GM19023 (cell line): Measurements from ENCODE around the gene TSTD2.

ENCODE experiments used
- ATAC-seq: cut with Tn5 transposase; IDR thresholded peaks from one replicate; pipeline ENCODE4 v1.9.1; 2021; ENCODE audit warnings: mild to moderate bottlenecking, moderate library complexity; ENCODE audit not compliant: unreplicated experiment

TSTD2 gene

DNA sequence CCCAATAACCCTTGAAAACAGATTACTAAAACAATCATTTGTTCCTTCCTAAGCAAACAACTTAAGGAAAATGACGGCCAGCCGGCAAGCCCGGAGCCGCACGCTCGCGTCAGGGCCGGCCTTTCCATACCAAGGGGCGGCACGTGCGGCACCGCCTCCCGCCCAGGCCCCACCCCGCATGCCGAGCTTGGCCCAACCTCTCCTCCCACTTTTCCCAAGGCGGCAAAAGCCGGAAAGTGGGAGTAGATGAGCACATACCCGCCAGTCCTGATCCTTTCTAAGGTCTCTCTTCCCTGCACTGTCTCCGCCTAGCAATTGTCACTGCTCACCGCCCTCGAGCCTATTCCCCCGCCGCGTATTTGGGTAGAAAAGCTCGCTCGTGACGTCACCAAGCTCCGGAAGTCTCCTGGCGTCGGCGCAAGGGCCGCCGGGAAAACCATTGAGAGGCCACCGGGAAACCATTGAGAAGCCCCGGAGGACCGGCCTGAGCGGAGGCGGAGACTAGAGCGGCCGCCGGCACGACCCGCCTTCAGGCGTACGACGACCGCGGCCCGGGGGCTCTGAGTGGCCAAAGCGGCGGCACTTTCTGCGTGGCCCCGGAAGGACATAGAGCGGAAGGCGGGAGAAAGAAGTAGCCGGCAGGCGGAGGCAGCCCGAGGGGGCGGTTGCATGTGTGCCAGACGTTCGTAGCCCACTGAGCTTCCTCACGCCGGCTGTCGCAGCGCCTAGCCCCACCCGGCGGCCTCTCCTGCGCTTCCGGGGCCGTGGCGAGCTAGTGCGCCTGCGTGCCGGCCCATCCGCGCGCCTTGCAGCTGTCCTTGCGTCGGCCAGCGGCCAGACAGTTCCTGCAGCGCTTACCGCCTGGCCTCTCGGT is at the start of gene TSTD2, which contains the start of gene NCBP1:
TSS of gene TSTD2 (minus strand) at position 384 of the 874 bp plus-strand sequence. CDS start 5,806 bp downstream, outside the sequence.
TSS of gene NCBP1 (plus strand) at position 837 of the 874 bp plus-strand sequence. CDS start 61 bp downstream, outside the sequence.
- ATAC-seq = peak; percentile 88

DNA sequence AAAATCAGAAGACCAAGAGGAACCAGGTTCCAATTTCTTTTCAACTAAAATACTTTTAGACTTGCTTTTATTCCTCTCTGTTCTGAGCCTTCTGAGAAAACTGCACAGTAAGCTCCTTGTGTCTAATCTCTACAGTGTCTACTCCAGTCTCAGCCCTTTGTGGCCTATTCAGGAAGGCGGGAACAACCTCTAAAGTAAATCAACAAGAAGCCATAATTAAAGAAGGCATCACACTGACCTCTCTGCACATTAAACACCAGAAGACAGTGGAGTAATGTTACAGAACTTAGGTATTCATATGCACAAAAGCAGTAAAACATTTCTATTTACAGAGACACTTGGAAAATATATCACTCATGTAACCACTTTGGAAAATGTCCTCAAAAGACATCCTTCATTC is 49.1 kb upstream of the TSTD2 start:
- ATAC-seq = no peak

DNA sequence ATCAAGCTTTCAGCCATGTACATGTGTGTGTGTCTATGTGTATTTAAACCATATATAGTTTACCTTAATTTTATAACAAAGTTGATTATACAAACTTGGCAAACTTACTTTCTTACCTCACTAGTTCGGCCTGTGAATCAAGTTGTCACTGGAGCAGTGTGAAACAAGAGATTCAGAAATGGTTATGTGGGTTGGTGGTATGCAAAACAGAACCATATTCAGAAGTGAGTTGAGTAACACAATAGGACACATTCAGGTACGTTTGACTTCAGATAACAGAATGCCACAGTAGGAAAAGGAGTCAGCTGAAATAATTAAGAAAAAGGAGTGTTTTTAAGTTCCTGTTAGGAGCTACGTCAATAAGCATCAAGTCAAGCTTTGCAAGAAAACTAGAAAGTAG is 42.5 kb upstream of the TSTD2 start:
- ATAC-seq = no peak

DNA sequence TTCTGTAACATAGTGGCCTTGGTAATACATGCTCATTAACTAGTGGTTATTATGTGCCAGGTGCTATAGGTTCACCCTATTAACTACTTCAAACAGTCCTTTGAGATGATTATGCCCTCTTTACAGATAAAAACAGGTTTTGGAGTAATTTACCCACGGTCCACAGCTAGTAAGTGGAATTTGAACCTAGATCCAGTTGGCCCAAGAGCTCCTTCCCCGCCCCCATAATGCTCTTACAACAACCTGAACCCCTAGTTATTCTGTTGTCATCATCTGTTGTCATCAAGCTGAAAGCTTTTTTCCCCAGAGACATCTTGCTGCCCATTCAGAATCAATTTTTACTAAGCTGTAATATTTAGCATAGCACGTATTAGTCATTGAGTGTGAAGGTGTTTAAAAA is 40.8 kb upstream of the TSTD2 start:
- no peak for ATAC-seq

DNA sequence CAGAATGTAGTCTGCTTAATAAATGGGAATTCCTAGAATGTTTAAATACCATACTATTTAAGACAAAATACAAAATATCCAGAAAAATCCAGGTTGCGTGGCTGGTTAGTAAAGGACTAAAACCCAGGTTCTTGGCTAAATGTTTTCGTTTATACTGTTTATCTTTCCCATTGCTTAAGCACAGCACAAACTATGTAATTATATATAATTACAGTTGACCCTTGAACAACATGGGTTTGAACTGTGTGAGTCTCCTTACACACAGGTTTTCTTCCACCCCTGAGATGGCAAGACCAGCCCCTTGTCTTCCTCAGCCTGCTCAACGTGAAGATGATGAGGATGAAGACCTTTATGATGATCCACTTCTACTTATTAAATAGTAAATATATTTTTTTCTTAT is 39.2 kb upstream of the TSTD2 start:
- no peak for ATAC-seq

DNA sequence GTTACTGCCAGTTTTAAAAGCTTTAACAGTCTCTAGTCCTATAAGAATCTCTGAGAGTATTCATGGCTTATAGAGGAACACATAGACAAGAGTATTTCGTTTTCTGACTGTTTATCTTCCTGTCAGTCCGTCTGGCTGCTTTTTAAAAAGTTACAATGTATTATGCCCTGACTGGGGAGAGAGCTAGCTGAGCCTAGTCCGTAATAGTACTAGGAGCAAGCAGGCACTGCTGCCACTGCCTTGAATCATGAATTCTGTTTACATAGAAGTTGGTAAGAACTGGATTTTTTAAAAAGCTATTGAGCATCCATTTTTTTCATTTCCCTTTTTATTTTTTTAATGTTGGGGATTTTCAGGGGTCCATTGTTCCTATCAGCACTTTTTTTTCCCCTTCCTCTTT is 37.4 kb upstream of the TSTD2 start:
- no peak for ATAC-seq

DNA sequence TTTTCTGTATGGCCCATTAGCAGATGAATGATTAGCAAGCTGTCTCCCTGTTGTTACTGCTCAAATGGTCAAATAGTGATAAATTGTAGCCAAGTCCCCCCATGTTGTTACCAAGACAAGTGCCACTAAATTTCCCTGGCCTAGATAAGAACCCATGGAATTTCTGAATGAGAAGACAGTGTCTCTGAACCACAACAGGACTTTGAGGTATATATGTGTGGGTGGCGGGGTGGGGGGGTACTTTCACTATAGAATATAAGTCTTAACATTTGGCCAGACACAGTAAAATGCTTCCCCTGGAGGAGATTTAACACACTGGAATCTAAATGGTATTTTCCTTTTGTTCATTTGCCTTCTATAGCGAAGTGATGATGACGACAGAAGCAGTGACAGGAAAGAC is 35.3 kb upstream of the TSTD2 start:
- ATAC-seq = no peak

DNA sequence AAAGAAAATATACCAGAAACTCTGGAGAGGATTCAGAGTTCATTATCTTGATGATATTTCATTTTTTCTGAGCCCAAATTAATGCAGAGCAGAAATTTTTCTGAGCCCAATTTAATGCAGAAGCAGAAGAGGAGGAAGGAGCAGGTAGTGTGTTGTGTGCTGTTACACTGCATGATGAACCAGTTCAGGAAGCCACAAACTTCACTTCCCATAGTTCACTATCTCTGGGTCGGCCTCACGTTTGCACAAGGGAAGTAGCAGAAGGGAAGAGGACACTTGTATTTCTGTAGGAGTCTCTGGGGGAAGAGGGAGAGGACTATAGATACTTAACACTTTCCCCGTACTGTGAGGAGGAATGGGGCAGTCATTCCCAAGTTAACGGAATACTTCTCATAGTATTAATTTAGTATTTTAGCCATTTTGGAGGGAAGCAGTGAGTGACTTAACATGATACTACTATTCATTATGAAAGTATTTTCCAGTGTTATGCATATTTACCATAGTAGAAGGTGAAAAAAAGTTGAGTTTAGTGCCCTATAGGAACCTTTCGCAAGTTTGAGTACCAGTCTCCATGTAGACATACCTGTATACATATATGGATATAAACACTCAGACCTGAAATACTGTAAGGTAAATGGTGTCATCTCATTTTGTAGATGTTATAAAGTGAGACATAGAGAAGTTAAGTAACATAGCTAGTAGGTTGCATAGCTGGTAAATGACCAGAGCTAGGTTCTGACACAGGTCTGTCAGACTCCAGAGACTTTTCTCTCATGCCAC is 33.9 kb upstream of the TSTD2 start:
- no peak for ATAC-seq

DNA sequence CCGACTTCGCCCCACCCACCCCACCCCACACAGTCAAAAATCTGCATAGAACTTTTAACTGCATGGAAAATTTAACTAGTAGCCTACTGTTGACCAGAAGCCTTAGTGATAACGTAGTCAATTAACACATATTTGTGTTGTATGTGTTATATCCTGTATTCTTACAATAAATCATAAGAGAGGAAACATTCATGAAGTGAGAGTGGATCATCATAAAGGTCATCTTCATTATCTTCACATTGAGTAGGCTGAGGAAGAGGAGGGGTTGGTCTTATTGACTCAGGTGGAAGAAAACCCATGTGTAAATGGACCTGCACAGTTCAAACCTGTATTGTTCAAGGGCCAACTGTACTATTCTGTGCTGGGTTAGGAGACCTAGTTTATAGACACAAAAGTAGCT is 32.6 kb upstream of the TSTD2 start:
- no peak for ATAC-seq

DNA sequence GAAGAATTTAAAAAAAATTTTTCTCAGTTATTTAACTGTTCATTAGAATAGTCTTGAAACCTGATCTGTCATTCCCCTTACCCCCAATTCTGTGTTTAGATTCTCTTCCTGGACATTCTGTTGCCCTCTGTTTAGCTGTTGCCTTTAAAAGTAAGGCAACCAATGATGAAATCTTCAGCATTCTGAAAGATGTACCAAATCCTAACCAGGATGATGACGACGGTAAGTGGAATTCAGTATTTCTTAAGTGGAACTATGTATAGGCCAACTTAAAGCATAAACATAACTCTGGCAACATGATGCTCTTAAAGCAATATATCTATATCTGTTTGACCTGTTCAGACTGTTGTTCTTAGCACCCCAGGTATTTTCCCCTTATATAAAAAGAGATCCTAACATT is 27.7 kb upstream of the TSTD2 start:
- no peak for ATAC-seq

DNA sequence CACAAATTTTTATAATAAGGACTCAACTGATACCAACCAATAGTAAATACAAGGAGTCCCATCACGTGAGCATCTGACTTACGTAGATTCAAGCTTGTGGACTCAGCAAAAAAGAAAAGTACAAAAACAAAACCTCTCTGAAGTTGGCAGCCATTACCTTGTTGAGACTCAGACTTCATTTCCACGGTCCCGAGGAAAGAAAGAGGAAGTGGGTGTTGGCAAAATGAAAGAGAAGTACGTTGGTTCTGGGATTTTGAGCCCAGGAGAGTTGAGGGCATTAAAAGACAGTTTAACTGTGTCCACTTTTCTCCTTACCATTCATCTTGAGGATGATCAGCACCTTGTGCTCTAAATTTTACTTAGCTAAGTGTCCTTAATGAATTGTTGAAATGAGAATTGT is 27.2 kb upstream of the TSTD2 start:
- ATAC-seq = no peak

DNA sequence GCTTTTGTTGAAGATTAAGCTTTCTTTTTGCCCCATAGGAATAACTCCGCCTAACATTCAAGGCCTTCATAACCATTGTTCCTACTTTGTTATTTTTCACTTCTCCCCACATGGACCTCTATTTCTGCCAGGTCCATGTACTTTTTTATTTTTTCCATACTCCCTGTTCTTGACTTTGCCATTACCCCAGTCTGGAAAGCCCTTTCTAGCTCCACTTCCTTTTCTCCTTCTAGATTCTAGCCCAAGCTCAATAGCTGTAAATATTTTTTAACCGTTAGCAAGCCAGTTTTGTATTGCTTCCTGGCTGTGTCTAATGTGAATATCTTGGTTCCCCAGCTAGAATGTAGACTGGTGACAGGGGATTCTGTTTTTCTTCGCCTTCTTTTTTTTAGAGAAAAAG is 26.6 kb upstream of the TSTD2 start:
- ATAC-seq = no peak

DNA sequence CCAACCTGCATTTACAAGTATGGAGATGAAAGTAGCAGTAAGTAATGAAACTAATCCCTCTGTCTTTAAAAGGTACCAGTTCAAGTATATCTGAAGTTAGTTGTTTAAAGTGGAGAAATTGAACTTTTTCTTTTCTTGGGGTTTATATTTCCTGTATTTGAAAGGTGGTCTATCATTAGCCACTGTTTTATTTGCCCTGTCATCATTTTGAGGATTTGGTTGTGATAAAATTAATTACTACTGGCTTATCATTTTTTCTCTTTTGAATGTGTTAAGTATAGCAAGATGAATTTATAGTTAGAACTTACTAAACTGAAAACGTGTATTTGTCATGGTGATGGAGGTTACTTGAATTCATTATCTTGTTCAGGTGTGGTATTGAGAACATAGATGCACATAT is 25.5 kb upstream of the TSTD2 start:
- ATAC-seq = no peak

DNA sequence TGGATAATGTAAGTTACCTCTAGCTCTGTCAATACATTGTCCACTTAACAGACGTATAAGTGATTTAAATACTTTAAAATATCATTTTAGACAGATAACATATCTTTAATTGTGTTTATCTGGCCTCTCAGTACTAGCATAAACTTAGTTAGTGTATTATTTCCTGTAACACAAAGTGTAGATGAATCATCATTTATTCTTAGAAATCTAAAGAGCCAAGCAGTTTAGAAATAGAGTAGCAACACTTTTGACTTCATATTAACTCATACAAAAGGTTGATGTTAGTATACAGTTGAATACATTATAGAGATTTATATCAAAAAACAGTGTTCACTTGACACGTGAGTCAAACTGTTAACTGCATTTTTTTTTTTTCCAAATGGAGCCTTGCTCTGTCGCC is 18.5 kb upstream of the TSTD2 start:
- ATAC-seq = no peak

DNA sequence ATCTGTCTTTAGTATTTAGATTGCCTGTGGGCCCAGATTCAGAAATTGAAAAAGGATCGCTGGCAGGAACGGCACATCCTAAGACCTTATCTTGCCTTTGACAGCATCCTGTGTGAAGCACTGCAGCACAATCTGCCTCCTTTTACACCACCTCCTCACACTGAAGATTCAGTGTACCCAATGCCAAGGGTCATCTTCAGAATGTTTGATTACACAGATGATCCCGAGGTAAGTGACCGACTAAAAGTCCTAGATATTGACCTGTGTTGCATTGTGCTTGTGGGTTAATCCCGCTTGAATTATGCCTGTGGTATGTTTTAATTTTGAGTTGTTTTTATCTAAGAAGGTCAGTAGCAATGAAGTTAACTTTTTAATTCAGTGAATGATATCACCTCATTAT is 14.8 kb upstream of the TSTD2 start:
- ATAC-seq = no peak

DNA sequence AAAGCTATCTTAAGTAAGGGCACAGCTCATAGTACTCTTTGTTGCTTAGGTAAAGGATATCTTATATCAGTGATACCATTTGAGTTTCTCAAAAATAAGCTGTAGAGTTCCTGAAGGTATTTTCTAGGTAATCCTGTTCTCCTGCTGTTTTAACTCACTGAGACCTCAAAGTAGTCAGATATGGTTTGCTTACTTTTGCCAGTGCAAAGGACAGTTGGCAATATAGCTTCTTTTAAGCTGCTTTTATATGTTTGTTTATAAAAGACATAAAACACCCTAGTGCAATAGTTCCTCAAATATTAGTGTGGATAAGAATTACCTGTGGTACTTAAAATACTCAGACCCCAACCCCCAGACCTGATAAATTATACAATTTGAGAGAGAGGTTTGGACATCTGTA is 12.6 kb upstream of the TSTD2 start:
- ATAC-seq = no peak

DNA sequence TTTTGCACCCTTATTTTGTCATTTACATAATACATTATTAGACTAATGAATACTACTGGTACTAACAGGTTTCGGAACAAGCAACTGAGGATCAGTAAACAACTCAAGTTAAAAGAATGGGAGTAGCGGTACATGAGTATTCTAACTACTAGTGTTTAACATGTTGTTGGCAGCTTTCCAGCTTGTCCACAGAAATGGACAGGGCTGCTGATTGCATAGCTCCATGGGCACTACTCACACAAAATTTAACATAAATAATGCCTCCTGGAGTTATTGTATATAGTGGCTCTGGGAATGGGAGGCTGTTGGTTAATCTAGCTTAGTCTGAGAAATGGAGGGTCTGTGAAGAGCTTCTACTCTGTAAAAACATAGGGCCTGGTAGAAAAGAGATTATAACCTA is 7.2 kb upstream of the TSTD2 start:
- no peak for ATAC-seq

DNA sequence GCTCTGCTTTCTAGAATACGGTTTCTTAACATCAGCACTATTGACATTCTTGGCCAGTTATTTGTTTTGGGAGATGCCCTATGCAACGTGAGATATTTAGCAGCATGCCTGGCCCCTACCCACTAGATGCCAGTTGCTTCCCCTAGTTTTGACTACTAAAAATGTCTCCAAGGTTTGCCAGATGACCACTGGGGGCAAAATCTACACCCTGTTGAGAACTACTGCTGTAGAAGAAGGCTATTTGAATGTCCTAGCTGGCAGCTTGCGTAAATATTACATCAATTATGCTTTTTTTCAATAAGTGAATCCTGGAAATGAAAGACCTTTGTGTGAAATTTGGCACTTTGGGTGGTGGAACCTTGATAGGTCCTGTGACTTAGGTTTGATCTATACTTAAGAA is 5.5 kb upstream of the TSTD2 start:
- ATAC-seq = no peak

DNA sequence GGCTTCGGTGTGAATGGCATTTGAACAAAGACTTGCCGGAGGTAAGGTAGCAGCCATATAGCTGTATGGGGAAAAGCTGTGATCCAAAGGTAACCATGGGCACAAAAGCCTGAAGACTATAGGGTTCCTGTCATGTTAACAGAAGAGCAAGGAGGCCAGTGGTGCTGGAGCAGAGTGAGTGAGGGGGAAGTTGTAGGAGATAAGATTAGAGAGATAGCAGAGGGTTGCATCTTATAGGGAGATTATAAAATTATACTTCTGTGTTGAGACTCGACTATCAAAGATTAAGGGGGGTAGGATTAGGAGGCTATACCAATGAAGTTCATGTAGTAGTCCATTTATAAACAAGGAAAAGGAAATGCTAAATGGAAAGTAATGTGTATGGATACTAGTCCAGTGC is 3.7 kb upstream of the TSTD2 start:
- no peak for ATAC-seq

DNA sequence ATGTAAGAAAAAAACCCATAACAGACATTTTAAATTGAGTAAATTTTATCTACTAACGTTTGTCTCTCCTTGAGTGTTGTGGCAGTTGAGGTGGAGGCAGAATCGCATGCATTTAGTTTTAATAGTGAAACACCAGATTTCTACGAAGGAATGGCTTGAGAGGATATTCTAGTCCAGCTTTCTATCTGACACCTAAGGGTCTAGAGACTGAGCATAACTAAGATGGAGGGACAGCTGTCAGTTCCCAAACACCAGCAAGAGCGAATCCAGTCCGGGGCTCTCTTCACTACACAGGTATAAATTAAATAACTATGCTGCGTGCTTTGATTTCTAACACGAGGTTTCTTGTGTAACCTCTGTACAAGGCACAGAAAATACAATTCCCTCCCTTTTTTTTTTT is 1.9 kb upstream of the TSTD2 start:
- no peak for ATAC-seq

DNA sequence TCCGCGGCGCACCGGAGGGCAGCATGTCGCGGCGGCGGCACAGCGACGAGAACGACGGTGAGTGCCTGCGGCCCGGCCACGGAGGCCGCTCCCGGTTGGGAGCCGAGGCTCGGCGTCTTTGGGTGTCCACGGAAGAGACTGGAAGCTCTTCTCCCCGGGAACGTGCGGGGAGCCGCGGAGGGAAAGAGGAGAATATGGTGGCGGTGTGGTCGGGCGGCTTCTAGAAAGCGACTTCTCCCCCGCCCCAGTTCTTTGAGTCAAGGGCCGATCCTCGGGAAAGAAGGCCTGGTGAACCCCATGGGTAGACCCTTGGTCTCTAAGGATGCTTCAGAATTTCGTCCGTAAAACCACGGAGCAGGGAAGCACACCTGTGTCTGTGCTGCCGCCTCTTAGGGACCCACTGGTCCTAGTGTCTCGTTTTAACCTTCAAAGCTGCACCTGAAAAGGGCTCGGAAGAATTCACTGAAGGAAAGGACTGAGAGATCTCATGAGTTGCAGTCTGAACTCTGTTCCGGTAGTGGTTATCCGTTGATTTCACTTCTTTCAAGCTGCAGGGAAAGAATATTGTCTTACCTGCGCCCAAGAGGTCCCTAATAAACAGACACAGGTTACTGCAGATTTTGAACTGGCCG is 807 bp upstream of the TSTD2 start:
- ATAC-seq = no peak
